Sigmoid colon (tissue), 7 donors: ENCODE data around the gene HLF. TPM values are rescaled to one million over a fixed set of nuclear protein-coding genes. Genes with fewer than 3 reads are reported as not detected.

ENCODE experiments used
- DNase-seq: peaks from one replicate; pipeline ENCODE4 v3.0.0-alpha.2; 2019
- H3K27ac ChIP-seq, 4 donors: fragments of 200-600 bp; sonication (generic); one replicate each; pipeline ENCODE4 v1.5.1; 2016 to 2019; ENCODE audit warnings: mild to moderate bottlenecking in 1 of 4
- H3K27me3 ChIP-seq, 3 donors: fragments of 200-600 bp; sonication (generic); one replicate each; pipeline ENCODE4 v1.5.1; 2019; ENCODE audit warnings: mild to moderate bottlenecking in 1 of 3
- H3K36me3 ChIP-seq, 4 donors: fragments of 200-600 bp; sonication (generic); one replicate each; pipeline ENCODE4 v1.5.1; 2016 to 2019
- H3K4me1 ChIP-seq, 4 donors: fragments of 200-600 bp; sonication (generic); one replicate each; pipeline ENCODE4 v1.5.1; 2017 to 2019
- H3K4me3 ChIP-seq, 4 donors: fragments of 200-600 bp; sonication (generic); one replicate each; pipeline ENCODE4 v1.5.1; 2017 to 2019; ENCODE audit warnings: mild to moderate bottlenecking in 2 of 4, moderate library complexity in 1 of 4
- H3K9me3 ChIP-seq, 4 donors: fragments of 200-600 bp in 3 of 4; sonication (generic) in 3 of 4; one replicate each; pipeline versions ENCODE4 v1.5.1 to v1.6.1; 2013 to 2019
- CTCF ChIP-seq, 4 experiments: fragments of 450-650 bp in 3 of 4; fragments of 200-600 bp in 1 of 4; IDR thresholded peaks; one replicate each; pipeline ENCODE4 v1.5.1; 2016 to 2019; ENCODE audit warnings: antibody characterized with exemption in 4 of 4, mild to moderate bottlenecking in 3 of 4, moderate library complexity in 2 of 4
- EP300 ChIP-seq, 4 donors: sonication (generic); formaldehyde crosslinking; IDR thresholded peaks; one replicate each; pipeline ENCODE4 v1.6.1; 2017; ENCODE audit warnings: antibody characterized with exemption in 4 of 4
- POLR2A ChIP-seq, 2 donors: fragments of 450-650 bp; IDR thresholded peaks; one replicate each; pipeline ENCODE4 v1.6.1; 2016; ENCODE audit warnings: antibody characterized with exemption in 2 of 2, mild to moderate bottlenecking in 2 of 2, moderate library complexity in 2 of 2
- POLR2AphosphoS5 ChIP-seq, 4 donors: sonication (generic); formaldehyde crosslinking; IDR thresholded peaks; one replicate each; pipeline ENCODE4 v1.6.1; 2017; ENCODE audit warnings: antibody characterized with exemption in 4 of 4
- WGBS, 2 donors: extraction: QIAGEN DNeasy Blood & Tissue Kit; methylation state at CpG; one replicate each; pipeline ENCODE4 v1.1.7; 2013; 5-methylcytosine and 5-hydroxymethylcytosine counted together
- intact Hi-C: fragments of 100-400 bp; cut with DNase I; formaldehyde crosslinking; loops from one replicate; pipeline ENCODE4 v1.15.1; 2023
- polyA plus RNA-seq, 3 donors: library from polyadenylated mRNA; stranded (reverse); fragments of 200-250 nt; gene quantifications; one replicate each; pipeline ENCODE4 v1.2.3, GENCODE V29; 2013
- total RNA-seq, 4 donors: library from RNA; depleted of rRNA; stranded (reverse); fragments of >200 nt; gene quantifications; one replicate each; pipeline ENCODE4 v1.1.0, GENCODE V29; 2016
- donor health status: healthy with polysubstance abuse.
- donor health status: Bipolar disorder and iron deficiency.
- donor health status: healthy.

HLF gene
- total and polyA plus RNA-seq, 7 donors: 0.92 to 54.0 (median 41.7) TPM

GRCh38 chr17:55283256-55283965, 18.7 kb downstream of the HLF start:
- Histone ChIP-seq H3K4me1 (peaks cover 0 to 86% (median 85%) of the 10 kb centered on the region in 4 donors), H3K27ac (peak overlapping the region; percentile 88 to 97 (median 91)), H3K9me3 (no peaks in the 10 kb centered on the region), H3K27me3 (no peaks in the 10 kb centered on the region), H3K36me3 (no peaks in the 10 kb centered on the region), H3K4me3 (no peak overlapping the region)
- TF ChIP-seq CTCF (IDR thresholded peaks at IDR 0.05) (no peak), POLR2AphosphoS5 (IDR thresholded peaks at IDR 0.05) (no peak), POLR2A (IDR thresholded peaks at IDR 0.05) (no peak), EP300 (IDR thresholded peaks at IDR 0.05) (no peak)
- WGBS, 2 donors: 93 to 96% methylated on average over 9 of the region's 9 CpGs
- no peak for DNase-seq
- intact Hi-C loops: no loop called here

- H3K27ac ChIP-seq: peak overlapping the region; percentile 88 to 97 (median 91)
- WGBS, 2 donors: 67 to 70% methylated on average over 7 of the region's 7 CpGs
- no peak for TF ChIP-seq CTCF (IDR thresholded peaks at IDR 0.05)
- no peak for TF ChIP-seq EP300 (IDR thresholded peaks at IDR 0.05)
- TF ChIP-seq POLR2AphosphoS5 (IDR thresholded peaks at IDR 0.05): no peak
- TF ChIP-seq POLR2A (IDR thresholded peaks at IDR 0.05): no peak
- no peaks in the 10 kb centered on the region for H3K9me3 ChIP-seq
- intact Hi-C loops: no loop called here
- H3K4me1 ChIP-seq: peaks cover 0 to 88% (median 83%) of the 10 kb centered on the region in 4 donors
- H3K36me3 ChIP-seq: no peaks in the 10 kb centered on the region
- no peaks in the 10 kb centered on the region for H3K27me3 ChIP-seq
- no peak for DNase-seq
- no peak overlapping the region for H3K4me3 ChIP-seq
Measured at GRCh38 chr17:55284001-55284884, 19.5 kb downstream of the HLF start.

- no peak for DNase-seq
- TF ChIP-seq POLR2A (IDR thresholded peaks at IDR 0.05) (no peak), POLR2AphosphoS5 (IDR thresholded peaks at IDR 0.05) (no peak), EP300 (IDR thresholded peaks at IDR 0.05) (no peak), CTCF (IDR thresholded peaks at IDR 0.05) (no peak)
- H3K36me3 ChIP-seq: no peaks in the 10 kb centered on the region
- H3K4me1 ChIP-seq: peaks cover 0 to 90% (median 85%) of the 10 kb centered on the region in 4 donors
- no peaks in the 10 kb centered on the region for H3K9me3 ChIP-seq
- H3K4me3 ChIP-seq: no peak overlapping the region
- peak overlapping the region; percentile 88 to 97 (median 91) for H3K27ac ChIP-seq
- 76% methylated on average over 2 of the region's 2 CpGs for WGBS, 2 donors
- intact Hi-C loops: loop anchor here (5.0 kb wide), 2 partner anchors 132 to 227 kb away; partner anchors contain the start of gene SMIM36
- no peaks in the 10 kb centered on the region for H3K27me3 ChIP-seq
Measured at GRCh38 chr17:55284944-55285339, 20.2 kb downstream of the HLF start.

- Histone ChIP-seq H3K4me3 (peak overlapping the region in 2 of 4 donors; percentile 2 to 9), H3K9me3 (no peaks in the 10 kb centered on the region), H3K27ac (peak overlapping the region; percentile 88 to 97 (median 91)), H3K4me1 (peaks cover 0 to 89% (median 85%) of the 10 kb centered on the region in 4 donors), H3K36me3 (no peaks in the 10 kb centered on the region), H3K27me3 (no peaks in the 10 kb centered on the region)
- WGBS, 2 donors: 50 to 56% methylated on average over 11 of the region's 11 CpGs
- TF ChIP-seq POLR2AphosphoS5 (IDR thresholded peaks at IDR 0.05) (peak; percentile 79 to 90 (median 89)), EP300 (IDR thresholded peaks at IDR 0.05) (peak; percentile 46 to 90 (median 79)), CTCF (IDR thresholded peaks at IDR 0.05) (no peak)
- intact Hi-C loops: loop anchor here (2.0 to 5.0 kb wide), 3 partner anchors 15 to 227 kb away; partner anchors contain the start of gene SMIM36
- DNase-seq: peak; percentile 100
Measured at GRCh38 chr17:55285340-55286301, 20.9 kb downstream of the HLF start.
